Activated gamma-delta T cell treated with anti-CD3 and anti-CD28 coated beads, Interleukin-2, amount 50 U/mL, for 16 hours (primary cell): ENCODE measurements around the gene ACP3.
"Not testable (repeated sequence)": the region's sequence is repeated elsewhere in the genome, so short reads cannot be mapped to it uniquely, and the experiment has no call there.

ENCODE experiments used
- DNase-seq: peaks from one replicate; pipeline ENCODE4 v3.0.0-alpha.2; 2020; ENCODE audit warnings: low read depth

ACP3 gene

GRCh38 chr3:132360717-132361116 lies 43.5 kb downstream of the ACP3 start:
- DNase-seq, result no peak

GRCh38 chr3:132362329-132362728 lies 45.1 kb downstream of the ACP3 start:
- no peak for DNase-seq

GRCh38 chr3:132368515-132368914 lies 51.3 kb downstream of the ACP3 start:
- no peak for DNase-seq

- DNase-seq, result no peak
Measured at GRCh38 chr3:132368962-132369361, 51.8 kb downstream of the ACP3 start.

GRCh38 chr3:132376945-132377354 lies 59.7 kb downstream of the ACP3 start:
- not testable (repeated sequence) for DNase-seq

GRCh38 chr3:132378048-132378762 lies 61.0 kb downstream of the ACP3 start:
- DNase-seq, result no peak

- no peak for DNase-seq
Measured at GRCh38 chr3:132378846-132379245, 61.6 kb downstream of the ACP3 start.

GRCh38 chr3:132380920-132381319 lies 63.7 kb downstream of the ACP3 start:
- no peak for DNase-seq

- no peak for DNase-seq
Measured at GRCh38 chr3:132381348-132381944, 64.2 kb downstream of the ACP3 start.

GRCh38 chr3:132382267-132382666 lies 65.1 kb downstream of the ACP3 start:
- no peak for DNase-seq

GRCh38 chr3:132382688-132383194 lies 65.5 kb downstream of the ACP3 start:
- no peak for DNase-seq

- DNase-seq, result no peak
Measured at GRCh38 chr3:132386259-132386658, 69.1 kb downstream of the ACP3 start.

GRCh38 chr3:132392675-132393074 lies 75.5 kb downstream of the ACP3 start:
- not testable (repeated sequence) for DNase-seq

- no peak for DNase-seq
Measured at GRCh38 chr3:132394320-132394719, 77.1 kb downstream of the ACP3 start.

GRCh38 chr3:132395126-132395525 lies 77.9 kb downstream of the ACP3 start:
- no peak for DNase-seq

- DNase-seq, result no peak
Measured at GRCh38 chr3:132396255-132396654, 79.0 kb downstream of the ACP3 start.

- DNase-seq, result not testable (repeated sequence)
Measured at GRCh38 chr3:132396776-132397175, 79.6 kb downstream of the ACP3 start.

GRCh38 chr3:132399054-132399929 lies 82.1 kb downstream of the ACP3 start:
- no peak for DNase-seq

GRCh38 chr3:132401255-132401654 lies 84.0 kb downstream of the ACP3 start:
- no peak for DNase-seq

GRCh38 chr3:132404276-132404675 lies 87.1 kb downstream of the ACP3 start:
- no peak for DNase-seq

- DNase-seq, result no peak
Measured at GRCh38 chr3:132405188-132405587, 88.0 kb downstream of the ACP3 start.

- DNase-seq, result no peak
Measured at GRCh38 chr3:132405609-132406299, 88.5 kb downstream of the ACP3 start.
